HG02763 (cell line): ENCODE results near the gene KRAS.

Experiments
- ATAC-seq: cut with Tn5 transposase; IDR thresholded peaks from one replicate; pipeline ENCODE4 v1.9.1; 2021; ENCODE audit warnings: mild to moderate bottlenecking, moderate library complexity; ENCODE audit not compliant: unreplicated experiment

Gene KRAS

DNA sequence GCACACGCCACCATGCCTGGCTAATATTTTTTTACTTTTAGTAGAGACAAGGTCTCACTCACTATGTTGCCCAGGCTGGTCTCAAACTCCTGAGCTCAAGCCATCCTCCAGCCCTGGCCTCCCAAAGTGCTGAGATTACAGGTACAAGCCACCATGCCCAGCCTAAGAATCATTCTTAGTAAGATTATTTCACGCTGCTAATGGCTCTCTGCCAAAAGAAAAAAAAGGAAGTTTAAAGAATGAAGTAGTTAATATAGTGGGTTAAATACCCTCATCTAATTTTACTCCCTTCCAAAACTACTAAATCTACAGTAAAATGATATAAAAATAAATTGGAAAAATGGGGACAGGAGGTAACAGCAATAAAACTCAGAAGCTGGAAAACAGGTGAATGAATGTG is 53.1 kb downstream of the KRAS start:
- ATAC-seq = no peak

DNA sequence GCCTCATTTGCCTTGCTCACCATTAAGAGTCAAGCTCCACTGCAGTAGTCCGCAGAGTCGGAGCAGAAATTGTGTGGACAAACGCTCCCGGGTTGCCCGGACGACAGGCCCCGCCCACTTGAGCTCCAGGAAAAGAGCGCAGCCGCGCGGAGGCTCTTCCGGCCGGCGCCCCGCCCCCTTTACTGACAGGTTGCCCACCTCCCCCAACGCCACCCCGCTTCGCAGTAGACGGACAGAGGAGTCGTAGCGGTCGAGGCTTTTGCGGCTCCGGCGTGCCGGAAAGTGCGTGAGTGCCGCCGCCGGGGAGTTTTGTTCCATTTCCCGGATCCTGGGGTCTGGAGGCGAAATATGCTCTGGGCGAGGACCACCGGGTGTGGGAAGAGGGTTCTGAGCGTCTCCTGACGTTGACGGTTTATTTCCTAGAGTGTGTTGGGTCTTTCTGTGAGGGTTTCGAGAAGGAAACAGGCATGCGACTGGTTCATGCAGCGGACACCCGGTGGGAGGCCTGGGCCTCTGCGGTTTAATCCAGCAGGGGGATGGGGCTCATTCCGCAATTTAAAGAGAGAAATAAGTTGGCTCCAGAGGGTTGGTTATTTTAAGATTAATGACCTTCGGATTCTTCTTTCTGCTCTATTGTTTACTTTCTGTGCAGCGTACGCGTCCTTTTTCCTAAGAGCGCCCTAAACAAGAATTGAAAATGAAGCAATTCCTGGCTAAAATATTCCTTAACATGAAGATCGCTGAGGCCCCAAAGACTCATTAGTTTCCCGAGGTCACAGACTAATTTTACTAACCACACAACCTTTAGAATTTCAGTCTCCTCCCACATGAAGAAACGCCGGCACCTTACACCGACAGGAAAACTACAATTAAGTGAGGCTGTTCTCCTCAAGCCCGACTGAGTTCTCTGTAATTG is 55.4 kb downstream of the KRAS start, which contains the start of the genes DNAI7 and ETFRF1:
TSS of gene DNAI7 (minus strand) at position 105 of the 916 bp plus-strand sequence. CDS start at position 23, 82 bp downstream.
TSS of gene ETFRF1 (plus strand) at position 182 of the 916 bp plus-strand sequence. CDS start 8,720 bp downstream, outside the sequence.
- ATAC-seq = peak; percentile 96

DNA sequence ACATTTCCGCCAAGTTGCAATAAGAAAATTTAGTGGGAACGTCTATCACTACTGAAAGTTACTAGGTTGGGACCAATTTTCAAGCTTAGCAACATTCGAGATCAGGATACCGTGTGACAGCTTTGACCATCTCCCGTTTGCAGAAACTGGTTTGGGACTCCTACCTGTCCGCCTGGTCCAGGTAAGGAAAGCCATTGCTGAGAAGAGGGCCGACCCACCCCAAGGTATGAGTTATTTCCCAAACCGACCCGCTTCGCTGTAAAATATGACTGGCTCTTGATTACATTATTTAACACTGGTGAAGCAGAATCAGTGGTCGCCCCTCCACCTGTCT is 56.0 kb downstream of the KRAS start:
- no peak for ATAC-seq

DNA sequence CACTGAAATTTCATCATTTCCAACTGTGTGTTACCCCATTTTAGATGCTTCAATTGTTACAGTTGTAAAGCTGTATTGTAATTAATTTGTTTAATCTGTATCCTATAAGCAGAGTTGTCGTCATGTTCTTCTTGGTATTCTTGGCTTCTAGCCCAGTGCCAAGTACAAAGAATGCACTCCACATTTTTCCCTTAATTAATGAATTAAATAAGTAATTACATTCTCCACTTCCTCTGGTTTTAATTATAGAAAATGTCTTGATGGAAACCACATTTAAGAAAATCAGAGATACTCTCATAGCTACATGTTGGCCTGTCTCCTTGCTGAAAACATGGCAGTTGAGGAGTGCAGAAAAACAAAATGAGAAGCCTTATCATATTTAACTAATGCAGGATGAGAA is 56.5 kb downstream of the KRAS start:
- ATAC-seq = no peak

DNA sequence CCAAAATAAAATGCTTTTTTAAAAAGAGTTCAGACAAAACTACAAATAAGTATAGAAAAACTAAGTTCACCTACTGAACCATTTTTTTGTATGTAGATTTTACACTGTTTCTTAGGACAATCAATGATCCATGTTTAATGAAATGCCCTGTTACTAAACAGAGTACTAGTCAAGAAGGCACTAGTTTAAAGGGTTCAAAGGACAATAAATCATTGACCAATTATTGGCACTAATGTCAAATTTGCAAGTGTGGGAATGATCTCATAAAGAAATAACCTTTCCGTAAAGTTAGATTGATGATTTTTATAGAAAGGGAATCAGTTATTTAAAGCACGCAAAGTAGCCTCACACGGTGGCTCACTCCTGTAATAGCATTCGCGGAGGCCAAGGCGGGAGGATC is 59.9 kb downstream of the KRAS start:
- ATAC-seq = no peak

DNA sequence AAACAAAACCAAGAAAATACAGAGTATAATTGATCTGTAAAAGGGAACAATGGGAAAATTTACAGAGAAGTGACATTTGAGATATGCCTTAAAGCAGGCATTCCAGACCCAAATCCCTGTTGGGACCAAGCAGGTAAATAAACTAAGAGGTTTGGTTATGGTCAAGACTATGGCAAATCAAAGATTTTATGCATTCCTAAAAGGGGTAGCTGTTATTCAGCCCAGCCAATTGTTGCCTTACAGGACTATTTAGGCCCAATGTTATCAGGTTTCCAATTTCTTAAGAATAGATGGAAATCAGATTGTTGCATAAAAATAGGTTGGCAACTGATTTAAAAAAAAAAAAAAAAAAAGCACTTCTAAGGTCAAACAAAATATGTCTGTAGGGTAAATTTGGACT is 61.1 kb downstream of the KRAS start:
- ATAC-seq = no peak

DNA sequence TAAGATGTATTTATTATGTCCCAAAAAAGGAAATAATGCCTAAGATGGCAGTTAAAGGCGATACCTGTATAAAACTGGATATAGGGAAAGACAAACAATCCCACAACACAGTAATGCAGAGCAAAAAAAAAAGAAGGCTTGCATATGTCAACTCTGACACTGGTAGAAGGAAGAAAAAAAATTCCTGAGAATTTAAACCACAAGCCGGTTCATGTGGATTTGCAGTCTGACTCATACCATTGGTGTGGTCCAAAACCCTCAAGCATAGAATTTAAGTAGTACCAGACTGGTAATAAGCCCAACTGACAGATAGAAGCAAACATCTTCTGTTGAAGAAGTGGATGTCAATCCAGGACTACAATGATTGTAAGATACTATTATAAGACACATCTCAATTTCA is 62.9 kb downstream of the KRAS start:
- ATAC-seq = no peak

DNA sequence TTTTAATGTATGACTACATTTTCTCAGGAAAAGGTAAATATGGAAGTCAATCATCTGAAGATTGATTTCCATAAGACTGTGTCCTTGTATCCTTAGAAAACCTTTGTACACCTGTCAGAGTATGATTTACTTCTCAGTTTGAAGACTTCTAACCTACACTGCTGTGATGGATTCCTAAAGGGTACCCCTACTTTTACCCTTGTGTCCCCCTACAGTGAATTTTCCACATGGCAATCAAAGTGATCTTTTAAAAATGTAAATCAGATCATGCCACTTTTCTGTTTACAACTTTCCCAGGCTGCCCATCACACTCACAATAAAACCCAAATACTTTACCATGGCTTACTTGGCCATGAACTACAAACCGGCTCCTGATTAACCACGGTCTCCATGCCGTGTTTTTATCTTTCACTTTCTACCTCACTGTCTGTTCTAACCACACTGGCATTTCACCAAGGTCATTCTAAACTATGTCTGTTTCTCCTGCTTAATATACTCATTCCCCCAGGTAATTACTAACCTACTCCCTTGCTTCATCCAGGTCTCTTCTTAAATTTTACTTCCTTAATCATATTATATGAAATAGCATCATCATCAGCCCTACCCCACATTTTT is 63.8 kb downstream of the KRAS start:
- peak; percentile 79 for ATAC-seq

DNA sequence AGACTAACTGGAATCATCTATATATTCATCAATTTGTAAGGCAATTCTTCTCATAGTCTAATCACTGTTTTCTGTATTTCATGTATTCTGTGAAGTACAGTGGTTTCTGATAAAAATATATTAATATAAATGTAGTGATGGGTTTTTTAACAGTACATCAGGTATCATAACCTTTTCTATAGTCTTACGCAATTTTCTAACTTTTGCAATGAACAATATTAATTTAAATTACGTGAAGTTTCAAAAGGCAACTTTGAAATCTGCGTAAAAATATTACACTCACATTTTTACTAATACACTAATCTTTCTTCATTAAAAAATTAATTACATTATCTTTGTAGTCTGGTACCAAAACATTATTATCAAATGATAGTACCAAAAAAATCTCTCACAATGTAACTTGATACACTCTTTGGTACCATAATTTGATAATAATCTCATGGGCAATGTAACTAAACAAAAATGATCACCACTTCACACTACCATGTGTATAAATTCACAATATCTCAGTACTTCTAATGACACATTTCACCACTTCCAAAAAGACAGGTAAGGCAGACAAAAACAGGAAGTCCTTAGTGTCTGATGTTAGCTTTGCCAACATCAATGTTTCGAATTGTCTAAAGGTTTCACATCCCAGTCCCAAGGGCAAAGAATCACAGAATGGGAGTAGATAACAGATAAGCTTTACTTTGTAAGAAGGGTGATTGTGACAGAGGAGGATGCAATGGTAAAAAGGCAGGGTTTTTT is 64.5 kb downstream of the KRAS start:
- ATAC-seq = no peak

DNA sequence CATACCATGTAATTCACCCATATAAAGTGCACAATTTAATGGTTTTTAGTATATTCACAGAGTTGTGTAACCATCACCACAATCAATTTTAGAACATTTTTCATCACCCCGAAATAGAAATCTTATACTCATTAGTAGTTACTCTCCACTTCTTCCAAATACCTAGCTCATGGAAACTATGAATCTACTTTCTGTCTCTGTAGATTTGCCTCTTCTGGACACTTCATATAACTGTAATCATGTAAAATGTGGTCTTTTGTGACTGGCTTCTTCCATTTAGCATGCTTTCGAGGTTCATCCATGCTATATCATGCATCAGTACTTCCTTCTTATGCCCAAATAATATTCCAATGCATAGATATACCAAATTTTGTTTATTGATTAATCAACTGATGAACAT is 66.6 kb downstream of the KRAS start:
- no peak for ATAC-seq

DNA sequence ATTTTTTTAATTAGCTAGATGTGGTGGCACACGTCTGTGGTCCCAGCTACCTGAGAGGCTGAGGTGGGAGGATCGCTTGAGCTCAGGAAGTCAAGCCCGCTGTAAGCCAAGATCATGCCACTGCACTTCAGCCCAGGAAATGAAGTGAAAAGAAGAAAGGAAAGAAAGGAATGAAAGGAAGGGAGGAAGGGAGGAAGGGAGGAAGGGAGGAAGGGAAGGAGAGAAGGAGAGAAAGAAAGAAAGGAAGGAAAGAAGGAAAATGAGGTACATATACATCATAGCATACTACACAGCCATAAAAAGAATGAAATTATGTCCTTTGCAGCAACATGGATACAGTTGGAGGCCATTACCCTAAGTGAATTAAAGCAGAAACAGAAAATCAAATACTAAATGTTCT is 68.0 kb downstream of the KRAS start:
- ATAC-seq = no peak

DNA sequence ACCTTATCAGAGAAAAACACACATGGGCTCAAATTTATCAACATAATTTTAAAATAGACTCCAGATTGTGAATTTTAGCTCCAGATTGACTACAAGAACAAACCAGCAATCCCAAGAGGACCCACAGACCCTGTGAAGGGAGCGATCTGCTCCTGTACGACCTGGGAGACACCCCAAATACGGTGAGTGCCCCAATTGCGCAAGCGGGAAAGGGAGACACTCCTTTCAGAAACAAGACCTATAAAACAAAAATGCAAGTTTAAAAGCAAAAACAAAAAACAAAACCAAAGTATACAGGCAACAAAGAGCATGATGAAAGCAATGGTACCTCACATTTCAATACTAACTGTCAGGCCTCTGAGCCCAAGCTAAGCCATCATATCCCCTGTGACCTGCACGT is 87.9 kb downstream of the KRAS start:
- no peak for ATAC-seq

DNA sequence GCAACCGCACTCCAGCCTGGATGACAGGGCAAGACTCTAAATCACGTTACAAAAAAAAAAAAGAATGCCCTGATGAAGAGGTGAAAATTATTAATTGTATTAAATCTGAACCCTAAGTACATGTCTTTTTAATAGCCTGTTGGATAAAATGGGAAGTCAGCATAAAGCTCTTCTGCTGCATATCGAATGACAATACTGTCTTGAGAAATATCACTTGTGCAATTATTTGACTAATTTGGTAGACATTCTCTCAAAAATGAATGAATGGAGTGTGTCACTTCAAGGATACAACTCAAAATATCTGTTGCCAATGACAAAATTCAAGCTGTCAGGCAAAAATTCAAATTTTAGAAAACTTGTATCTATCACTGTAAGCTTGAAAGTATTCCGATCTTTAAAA is 94.7 kb downstream of the KRAS start:
- ATAC-seq = no peak

DNA sequence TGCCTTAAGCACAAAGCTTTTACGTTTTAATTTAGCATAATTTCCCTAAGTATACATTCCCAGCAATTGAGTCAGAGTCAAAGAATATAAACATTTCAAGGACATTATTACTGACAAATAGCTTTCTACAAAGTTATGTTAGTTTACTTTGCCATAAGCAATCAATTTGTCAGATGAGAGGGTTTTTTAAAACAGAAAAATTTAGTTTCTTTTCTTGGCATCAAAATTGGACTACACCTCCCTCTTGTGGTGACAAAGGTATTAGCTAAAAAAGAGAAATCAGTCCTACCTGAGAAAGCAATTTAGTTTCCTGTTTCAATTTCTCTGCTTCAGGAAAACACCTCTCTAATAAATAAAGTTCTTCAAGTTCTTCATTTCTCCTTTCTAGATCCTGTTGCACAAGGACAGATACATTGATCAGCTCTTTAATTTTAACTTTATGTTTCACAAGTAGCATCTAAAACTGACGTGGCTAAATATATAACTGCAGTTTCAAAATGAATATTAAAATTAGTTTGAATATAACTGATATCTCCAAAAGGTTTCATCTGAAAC is 95.6 kb downstream of the KRAS start:
- no peak for ATAC-seq
